ENCODE measurements around the gene OR8K1.

DNA sequence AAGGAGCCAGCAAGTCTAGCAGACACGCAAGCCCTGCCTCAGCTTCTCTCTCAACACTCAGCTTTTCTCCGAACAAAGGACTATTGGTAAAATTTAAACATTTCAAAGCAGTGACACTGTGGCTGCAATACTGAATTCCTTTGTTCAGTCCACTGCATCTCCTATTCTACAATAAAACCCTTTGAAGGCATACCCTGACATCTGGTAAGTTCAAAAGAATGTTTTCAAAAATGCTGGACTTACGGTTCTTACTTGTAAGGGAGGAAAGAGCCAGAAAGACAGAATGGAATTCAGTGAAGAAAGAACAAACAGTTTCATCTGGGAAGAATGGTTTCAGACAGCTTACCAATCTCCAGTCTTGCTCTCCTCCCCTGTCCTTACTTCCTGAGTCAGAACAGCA lies 12.7 kb upstream of the OR8K1 start:
- TF ChIP-seq, protein P1, sequence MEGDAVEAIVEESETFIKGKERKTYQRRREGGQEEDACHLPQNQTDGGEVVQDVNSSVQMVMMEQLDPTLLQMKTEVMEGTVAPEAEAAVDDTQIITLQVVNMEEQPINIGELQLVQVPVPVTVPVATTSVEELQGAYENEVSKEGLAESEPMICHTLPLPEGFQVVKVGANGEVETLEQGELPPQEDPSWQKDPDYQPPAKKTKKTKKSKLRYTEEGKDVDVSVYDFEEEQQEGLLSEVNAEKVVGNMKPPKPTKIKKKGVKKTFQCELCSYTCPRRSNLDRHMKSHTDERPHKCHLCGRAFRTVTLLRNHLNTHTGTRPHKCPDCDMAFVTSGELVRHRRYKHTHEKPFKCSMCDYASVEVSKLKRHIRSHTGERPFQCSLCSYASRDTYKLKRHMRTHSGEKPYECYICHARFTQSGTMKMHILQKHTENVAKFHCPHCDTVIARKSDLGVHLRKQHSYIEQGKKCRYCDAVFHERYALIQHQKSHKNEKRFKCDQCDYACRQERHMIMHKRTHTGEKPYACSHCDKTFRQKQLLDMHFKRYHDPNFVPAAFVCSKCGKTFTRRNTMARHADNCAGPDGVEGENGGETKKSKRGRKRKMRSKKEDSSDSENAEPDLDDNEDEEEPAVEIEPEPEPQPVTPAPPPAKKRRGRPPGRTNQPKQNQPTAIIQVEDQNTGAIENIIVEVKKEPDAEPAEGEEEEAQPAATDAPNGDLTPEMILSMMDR (IDR thresholded peaks at IDR 0.05): no peak
- TF ChIP-seq POLR2A (IDR thresholded peaks at IDR 0.05): no peak
- TF ChIP-seq EP300 (IDR thresholded peaks at IDR 0.05): no peak

All from gastroesophageal sphincter (tissue), 3 donors.